B cell (primary cell): ENCODE measurements around the gene TRANK1. TPM values are rescaled to one million over a fixed set of nuclear protein-coding genes. Genes with fewer than 3 reads are reported as not detected.

Source experiments
- ATAC-seq: fragments of 200-7000 bp; cut with Tn5 transposase; one replicate; pipeline ENCODE4 v1.10.0; 2021; ENCODE audit warnings: low read depth, mild to moderate bottlenecking, moderate number of reproducible peaks, moderate library complexity
- CTCF ChIA-PET: fragments of 350-600 bp; sonication (Branson Sonifier 250); formaldehyde crosslinking; loops from one replicate; lab custom pipeline; 2021; ENCODE audit warnings: antibody characterized with exemption, inconsistent platforms; lab: Charles Lee
- POLR2A ChIA-PET: fragments of 350-600 bp; sonication (Branson Sonifier 250); formaldehyde crosslinking; loops from one replicate; lab custom pipeline; 2021; ENCODE audit warnings: antibody characterized with exemption; lab: Charles Lee
- DNase-seq: peaks from one replicate; pipeline ENCODE4 v3.0.0; 2013
- H2AFZ ChIP-seq: 2 replicates; pipeline ENCODE4 v1.6.1; 2012; ENCODE audit warnings: mild to moderate bottlenecking, low read depth, low read length; ENCODE audit not compliant: insufficient read depth, poor library complexity, severe bottlenecking
- H3K27ac ChIP-seq, 2 donors: 1 replicate in 1 of 2; 2 replicates in 1 of 2; pipeline ENCODE4 v1.5.1; 2012 to 2013; ENCODE audit warnings: low read length in 2 of 2, mild to moderate bottlenecking in 2 of 2, moderate library complexity in 1 of 2
- H3K27me3 ChIP-seq, 4 experiments: fragments of 200-600 bp in 1 of 4; sonication (generic) in 1 of 4; replicated peaks in 1 of 4; 1 replicate in 2 of 4; 2 replicates in 2 of 4; pipeline versions ENCODE4 v1.6.1 to v1.7.0; 2013 to 2016; ENCODE audit warnings: low read length in 3 of 4, mild to moderate bottlenecking in 2 of 4, mixed read lengths in 1 of 4, moderate library complexity in 1 of 4; ENCODE audit not compliant: insufficient read depth in 4 of 4, control insufficient read depth in 3 of 4; ENCODE audit errors: control extremely low read depth in 1 of 4
- H3K36me3 ChIP-seq, 2 experiments: replicated peaks in 1 of 2; 1 replicate in 1 of 2; 2 replicates in 1 of 2; pipeline versions ENCODE4 v1.6.1 to v1.7.1; 2013; ENCODE audit warnings: low read length in 1 of 2; ENCODE audit not compliant: insufficient read depth in 2 of 2, control insufficient read depth in 1 of 2; ENCODE audit errors: control extremely low read depth in 1 of 2, extremely low read depth in 1 of 2
- H3K4me1 ChIP-seq, 2 donors: fragments of 200-600 bp in 1 of 2; sonication (generic) in 1 of 2; 1 replicate in 1 of 2; 2 replicates in 1 of 2; pipeline versions ENCODE4 v1.5.1 to v1.6.1; 2013 to 2017; ENCODE audit warnings: low read length in 2 of 2; ENCODE audit not compliant: control insufficient read depth in 2 of 2, insufficient read depth in 2 of 2
- H3K4me2 ChIP-seq: replicated peaks from 2 replicates; pipeline ENCODE3; 2012; ENCODE audit warnings: mild to moderate bottlenecking, low read depth, low read length; ENCODE audit not compliant: poor library complexity, severe bottlenecking
- H3K4me3 ChIP-seq, 5 experiments: fragments of 200-600 bp in 1 of 5; sonication (generic) in 1 of 5; 1 replicate in 3 of 5; 2 replicates in 2 of 5; pipeline versions ENCODE4 v1.5.1 to v1.7.0; 2011 to 2016; ENCODE audit warnings: low read length in 4 of 5, mild to moderate bottlenecking in 4 of 5, low read depth in 2 of 5, control low read depth in 1 of 5, moderate library complexity in 1 of 5; ENCODE audit not compliant: insufficient read depth in 1 of 5; ENCODE audit errors: control extremely low read depth in 1 of 5, extremely low read depth in 1 of 5
- H3K79me2 ChIP-seq: fragments of 200-600 bp; sonication (generic); one replicate; pipeline ENCODE4 v1.6.0; 2016; ENCODE audit warnings: low read length; ENCODE audit not compliant: control insufficient read depth, insufficient read depth
- H3K9ac ChIP-seq: fragments of 200-600 bp; sonication (generic); 2 replicates; pipeline ENCODE4 v1.6.1; 2017; ENCODE audit warnings: mild to moderate bottlenecking, low read length, moderate library complexity
- H3K9me3 ChIP-seq, 3 donors: one replicate each; pipeline versions ENCODE4 v1.6.1 to v1.7.1; 2013; ENCODE audit warnings: low read length in 2 of 3; ENCODE audit not compliant: control insufficient read depth in 2 of 3, insufficient read depth in 1 of 3; ENCODE audit errors: control extremely low read depth in 1 of 3
- H4K20me1 ChIP-seq: 2 replicates; pipeline ENCODE4 v1.6.0; 2012; ENCODE audit warnings: mild to moderate bottlenecking, low read length; ENCODE audit not compliant: insufficient read depth, control insufficient read depth, poor library complexity, severe bottlenecking
- H3K27ac Mint-ChIP-seq: one replicate; pipeline ENCODE4 v1.8.0; 2021; ENCODE audit warnings: mixed read lengths
- H3K27me3 Mint-ChIP-seq: one replicate; pipeline ENCODE4 v1.8.0; 2021; ENCODE audit warnings: mixed read lengths
- H3K4me1 Mint-ChIP-seq: one replicate; pipeline ENCODE4 v1.8.0; 2021; ENCODE audit warnings: mixed read lengths
- H3K4me3 Mint-ChIP-seq: one replicate; pipeline ENCODE4 v1.8.0; 2021; ENCODE audit warnings: mixed read lengths
- H3K9me3 Mint-ChIP-seq: one replicate; pipeline ENCODE4 v1.8.0; 2022; ENCODE audit warnings: mixed read lengths; ENCODE audit not compliant: insufficient read depth
- EZH2 ChIP-seq: IDR thresholded peaks from 2 replicates; pipeline ENCODE4 v1.6.1; 2012; ENCODE audit warnings: borderline replicate concordance, low read depth, mild to moderate bottlenecking, moderate library complexity, low read length; ENCODE audit not compliant: insufficient read depth, poor library complexity, severe bottlenecking
- WGBS: methylation state at CpG from one replicate; pipeline ENCODE4 v1.1.5; 2013; ENCODE audit warnings: missing lambda C conversion rate; ENCODE audit not compliant: insufficient coverage; 5-methylcytosine and 5-hydroxymethylcytosine counted together
- intact Hi-C: fragments of 100-400 bp; cut with micrococcal nuclease; formaldehyde crosslinking; loops from one replicate; pipeline ENCODE4 v1.10.0; 2022
- polyA plus RNA-seq: library from polyadenylated mRNA; depleted of rRNA; stranded (reverse); fragments of >200 nt; gene quantifications from 2 replicates; pipeline ENCODE4 v1.2.3, GENCODE V29; 2012
- total RNA-seq, 2 donors: library from RNA; stranded (reverse); fragments of 120-200 nt in 1 of 2; gene quantifications; 1 replicate in 1 of 2; 2 replicates in 1 of 2; pipeline versions ENCODE4 v1.2.3 to v1.2.4, GENCODE V29; 2013 to 2022
- TF ChIP-seq, protein P1 (sequence below): fragments of 200-600 bp; IDR thresholded peaks from one replicate; pipeline ENCODE4 v1.8.0; 2022; ENCODE audit warnings: antibody characterized with exemption, mild to moderate bottlenecking

Gene TRANK1
- total and polyA plus RNA-seq, 2 donors (not counting 1 experiment from before 2014, with no cell fraction given): 20.8 to 147 TPM

- ATAC-seq (no peak), DNase-seq (no peak)
- H2AFZ ChIP-seq: no peak overlapping the region
- no peaks in the 10 kb centered on the region for H3K27me3 ChIP-seq
- Mint-ChIP-seq H3K4me1 (peaks cover 25% of the 10 kb centered on the region), H3K9me3 (no peaks in the 10 kb centered on the region), H3K4me3 (no peak overlapping the region), H3K27ac (no peak overlapping the region), H3K27me3 (no peaks in the 10 kb centered on the region)
- H3K27ac ChIP-seq: no peak overlapping the region
- no peaks in the 10 kb centered on the region for H3K36me3 ChIP-seq
- 91% methylated on average over 3 of the region's 4 CpGs for WGBS
- H4K20me1 ChIP-seq: no peaks in the 10 kb centered on the region
- intact Hi-C loops: no loop called here
- no peaks in the 10 kb centered on the region for H3K9me3 ChIP-seq
- POLR2A ChIA-PET: no interaction called here
- CTCF ChIA-PET: interaction anchor here (1.0 to 6.2 kb wide), 10 partner anchors 9 to 230 kb away, joined by 4 to 128 read pairs (median 23); no protein-coding TSS in a partner anchor
- H3K79me2 ChIP-seq: no peaks in the 10 kb centered on the region
- no peak overlapping the region for H3K4me2 ChIP-seq
- TF ChIP-seq EZH2: no peak
- TF ChIP-seq, protein P1, sequence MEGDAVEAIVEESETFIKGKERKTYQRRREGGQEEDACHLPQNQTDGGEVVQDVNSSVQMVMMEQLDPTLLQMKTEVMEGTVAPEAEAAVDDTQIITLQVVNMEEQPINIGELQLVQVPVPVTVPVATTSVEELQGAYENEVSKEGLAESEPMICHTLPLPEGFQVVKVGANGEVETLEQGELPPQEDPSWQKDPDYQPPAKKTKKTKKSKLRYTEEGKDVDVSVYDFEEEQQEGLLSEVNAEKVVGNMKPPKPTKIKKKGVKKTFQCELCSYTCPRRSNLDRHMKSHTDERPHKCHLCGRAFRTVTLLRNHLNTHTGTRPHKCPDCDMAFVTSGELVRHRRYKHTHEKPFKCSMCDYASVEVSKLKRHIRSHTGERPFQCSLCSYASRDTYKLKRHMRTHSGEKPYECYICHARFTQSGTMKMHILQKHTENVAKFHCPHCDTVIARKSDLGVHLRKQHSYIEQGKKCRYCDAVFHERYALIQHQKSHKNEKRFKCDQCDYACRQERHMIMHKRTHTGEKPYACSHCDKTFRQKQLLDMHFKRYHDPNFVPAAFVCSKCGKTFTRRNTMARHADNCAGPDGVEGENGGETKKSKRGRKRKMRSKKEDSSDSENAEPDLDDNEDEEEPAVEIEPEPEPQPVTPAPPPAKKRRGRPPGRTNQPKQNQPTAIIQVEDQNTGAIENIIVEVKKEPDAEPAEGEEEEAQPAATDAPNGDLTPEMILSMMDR: no peak
- no peak overlapping the region for H3K9ac ChIP-seq
- no peak overlapping the region for H3K4me3 ChIP-seq
- peaks cover 11 to 14% of the 10 kb centered on the region in 2 donors for H3K4me1 ChIP-seq
Observed at GRCh38 chr3:36960502-36960901, 15.6 kb upstream of the TRANK1 start.

DNA sequence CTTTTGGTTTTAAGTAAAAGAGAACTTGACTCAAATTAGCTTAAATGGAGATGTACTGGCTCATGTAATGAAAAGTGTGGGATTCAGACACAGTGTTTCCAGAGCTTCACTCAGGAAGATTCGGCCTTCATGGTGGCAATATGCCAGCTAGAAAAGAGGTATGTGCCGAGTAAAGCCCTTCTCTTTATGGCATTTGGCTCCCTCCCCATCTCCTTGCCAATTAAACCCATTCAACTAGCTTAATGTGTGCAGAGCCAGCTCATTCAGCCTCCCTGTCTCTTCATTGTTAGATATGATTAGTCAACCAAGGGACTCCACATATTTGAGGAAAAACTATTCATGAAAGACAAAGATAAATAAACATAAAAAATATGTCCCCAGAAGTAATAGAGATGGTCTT, 15.0 kb upstream of the TRANK1 start:
- Histone ChIP-seq H4K20me1 (no peaks in the 10 kb centered on the region), H3K9ac (no peak overlapping the region), H3K79me2 (no peaks in the 10 kb centered on the region), H3K36me3 (no peaks in the 10 kb centered on the region), H3K4me1 (peaks cover 5 to 8% of the 10 kb centered on the region in 2 donors), H3K27ac (no peak overlapping the region), H3K4me2 (no peak overlapping the region), H3K27me3 (no peaks in the 10 kb centered on the region), H2AFZ (no peak overlapping the region), H3K9me3 (no peaks in the 10 kb centered on the region), H3K4me3 (no peak overlapping the region)
- no peak for ATAC-seq
- TF ChIP-seq EZH2: no peak
- TF ChIP-seq, protein P1: no peak
- CTCF ChIA-PET: interaction anchor here (0.7 to 6.2 kb wide), 23 partner anchors 10 to 1042 kb away, joined by 3 to 128 read pairs (median 9); partner anchors contain the start of genes EPM2AIP1 and MLH1
- WGBS: no CpG with 5 or more reads among the region's 2 CpGs
- POLR2A ChIA-PET: interaction anchor here (0.6 to 2.2 kb wide), 2 partner anchors 52 to 54 kb away, joined by 4 to 5 read pairs; no protein-coding TSS in a partner anchor
- Mint-ChIP-seq H3K4me3 (no peak overlapping the region), H3K27me3 (no peaks in the 10 kb centered on the region), H3K4me1 (peaks cover 18% of the 10 kb centered on the region), H3K27ac (no peak overlapping the region), H3K9me3 (no peaks in the 10 kb centered on the region)
- intact Hi-C loops: loop anchor here (5.0 kb wide), 2 partner anchors 32 to 38 kb away; partner anchors contain the start of genes EPM2AIP1 and MLH1
- DNase-seq: no peak
